ENCODE results near the gene RALB.

Gene RALB

DNA sequence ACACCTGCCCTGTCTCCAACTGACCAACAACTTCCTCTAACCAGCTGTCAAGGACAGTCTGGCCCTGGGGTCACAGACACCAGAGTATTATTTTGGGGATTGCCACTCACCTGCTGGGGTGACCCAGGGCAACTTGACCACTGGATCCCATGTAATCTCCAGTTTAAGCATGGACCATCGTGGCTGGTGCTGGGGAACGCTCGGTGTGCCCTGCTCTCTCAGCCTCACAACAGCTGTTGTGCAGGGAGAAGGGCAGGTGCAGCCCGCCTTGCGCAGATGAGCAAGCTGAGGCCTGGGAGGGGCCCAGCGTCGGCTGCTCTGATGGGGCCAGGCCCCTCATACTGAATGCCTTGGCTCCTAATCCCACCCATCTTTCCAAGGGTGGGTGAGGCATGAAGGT lies 72.3 kb downstream of the RALB start:
- no peak for DNase-seq
- intact Hi-C loops (cut with DNase I): no loop called here

- DNase-seq: peak in 1 of 10 donors; percentile 79
- intact Hi-C loops (cut with DNase I): no loop called here
Observed at GRCh38 chr2:120326066-120326465, 73.4 kb downstream of the RALB start.

- DNase-seq: peak in 1 of 10 donors; percentile 81
- intact Hi-C loops (cut with DNase I): no loop called here
Observed at GRCh38 chr2:120330946-120331822, 78.5 kb downstream of the RALB start.

DNA sequence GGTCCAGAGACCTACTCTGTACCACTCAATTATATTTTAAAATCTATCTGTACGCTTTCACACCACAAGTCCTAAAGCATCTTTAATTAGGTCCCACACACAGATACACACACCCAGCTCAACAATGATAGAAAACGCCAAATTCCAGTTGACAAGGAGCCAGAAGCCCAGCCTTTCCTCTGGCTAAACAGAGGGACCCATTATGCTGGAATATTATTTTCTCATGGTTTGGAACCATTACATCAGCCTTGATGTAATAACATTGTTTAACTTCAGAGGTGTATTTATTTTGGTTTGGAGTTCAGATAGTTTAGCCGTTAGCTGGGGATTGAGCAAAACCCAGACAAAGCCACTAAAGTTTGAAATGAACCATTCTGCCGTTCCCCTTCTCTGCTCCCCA lies 79.3 kb downstream of the RALB start:
- DNase-seq: no peak
- intact Hi-C loops (cut with DNase I): no loop called here

- DNase-seq: no peak
Observed at GRCh38 chr2:120332384-120332783, 79.7 kb downstream of the RALB start.

DNA sequence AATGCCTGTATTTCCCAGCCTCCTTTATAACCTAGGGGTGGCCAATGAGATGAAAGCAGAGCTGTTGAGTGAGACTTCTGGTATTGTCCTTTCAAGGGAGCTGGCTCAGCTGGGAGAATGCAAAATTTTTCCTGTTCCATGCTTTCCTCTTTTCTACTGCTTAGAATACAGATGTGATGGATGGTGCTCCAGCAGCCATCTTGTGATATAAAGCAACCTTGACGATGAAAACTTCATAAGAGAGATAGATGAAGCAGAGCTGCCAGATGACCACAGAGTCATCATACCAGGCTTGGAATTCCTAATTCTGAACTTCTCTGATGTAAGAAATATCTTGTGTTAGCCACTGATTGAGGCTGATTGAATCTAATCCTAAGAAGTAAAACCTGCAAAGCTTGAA lies 81.4 kb downstream of the RALB start:
- intact Hi-C loops (cut with DNase I): no loop called here
- no peak for DNase-seq

More at GRCh38 chr2:120332384-120332783, 79.7 kb downstream of the RALB start:
- intact Hi-C loops (cut with DNase I): no loop called here

DNA sequence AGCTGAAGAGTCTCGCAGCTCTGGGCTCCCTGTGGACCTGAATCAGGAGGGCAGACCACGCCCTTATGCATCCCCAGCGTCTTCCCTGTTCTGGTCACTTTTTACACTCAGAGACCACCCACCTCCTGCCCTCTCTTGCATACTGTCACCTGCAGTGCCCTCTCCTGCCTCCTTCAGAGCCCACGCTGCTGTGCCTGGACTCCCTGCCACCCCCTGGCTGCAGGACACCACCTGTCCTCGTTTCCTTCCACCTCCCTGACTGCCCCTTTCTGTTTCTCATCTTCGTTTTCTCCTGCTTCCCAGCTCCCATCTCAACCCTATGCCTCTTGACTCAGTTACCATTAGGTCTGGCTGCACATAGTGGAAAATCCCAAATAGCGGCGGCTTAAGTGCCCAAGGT lies 84.1 kb downstream of the RALB start:
- DNase-seq: no peak
- intact Hi-C loops (cut with DNase I): no loop called here

- DNase-seq: no peak
- intact Hi-C loops (cut with DNase I): no loop called here
Observed at GRCh38 chr2:120338015-120338414, 85.4 kb downstream of the RALB start.

GRCh38 chr2:120341977-120342376 lies 89.3 kb downstream of the RALB start:
- no peak for DNase-seq
- intact Hi-C loops (cut with DNase I): loop anchor here (5.0 to 10.0 kb wide), 2 partner anchors 180 to 733 kb away; no protein-coding TSS in a partner anchor

DNA sequence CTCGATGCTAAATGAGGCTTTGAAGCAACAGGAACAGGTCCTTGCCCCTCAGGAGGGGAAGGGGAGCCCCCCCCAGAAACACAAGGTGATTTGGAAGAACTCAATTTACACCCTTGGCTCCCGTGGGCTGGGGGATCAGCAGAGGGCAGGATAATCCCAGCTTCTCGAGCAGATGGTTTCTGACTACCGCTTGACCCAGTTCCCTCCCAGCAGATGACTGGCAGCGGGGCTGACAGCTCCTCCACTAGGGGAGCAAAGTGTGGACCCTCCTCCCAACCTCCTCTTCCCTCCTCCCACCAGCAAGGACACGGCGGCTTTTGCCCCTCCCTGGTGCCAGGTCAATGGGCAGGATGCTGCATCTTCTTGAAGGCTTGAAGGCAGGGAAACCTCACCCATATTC lies 89.8 kb downstream of the RALB start:
- no peak for DNase-seq
- intact Hi-C loops (cut with DNase I): loop anchor here (5.0 to 10.0 kb wide), 2 partner anchors 180 to 732 kb away; no protein-coding TSS in a partner anchor

DNA sequence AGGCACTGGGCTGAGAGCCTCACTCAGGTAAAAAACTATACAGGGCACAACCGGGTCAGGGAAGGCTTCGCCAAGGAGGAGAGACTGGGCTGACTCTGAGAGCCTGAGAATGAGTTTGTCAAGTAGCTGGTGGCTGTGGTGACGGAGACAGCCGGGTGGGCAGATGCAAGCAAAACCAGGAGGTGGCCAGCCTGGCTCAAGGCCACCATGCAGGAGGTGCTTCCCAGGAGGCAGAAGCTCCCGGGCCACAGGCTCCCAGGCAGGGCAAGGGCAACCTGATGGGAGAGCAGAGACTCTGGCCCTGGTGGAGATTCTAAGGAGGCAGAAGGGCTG lies 90.4 kb downstream of the RALB start:
- DNase-seq: no peak
- intact Hi-C loops (cut with DNase I): loop anchor here (1.0 to 10.0 kb wide), 4 partner anchors 179 to 732 kb away; no protein-coding TSS in a partner anchor

- intact Hi-C loops (cut with DNase I): loop anchor here (1.0 to 10.0 kb wide), 4 partner anchors 179 to 731 kb away; no protein-coding TSS in a partner anchor
- peak; percentile 66 to 97 (median 80) for DNase-seq
Observed at GRCh38 chr2:120343433-120344105, 90.9 kb downstream of the RALB start.
